Hepatocyte (in vitro differentiated cells): ENCODE data around the gene CDK18. TPM values are rescaled to one million over a fixed set of nuclear protein-coding genes. Genes with fewer than 3 reads are reported as not detected.

Experiments
- DNase-seq: peaks from one replicate; pipeline ENCODE4 v3.0.0-alpha.2; 2016; ENCODE audit warnings: low spot score
- H2AFZ ChIP-seq: fragments of 200-600 bp; sonication (generic); 2 replicates; pipeline ENCODE4 v1.6.0; 2016; ENCODE audit warnings: antibody characterized with exemption, mild to moderate bottlenecking
- H3K27ac ChIP-seq: fragments of 200-600 bp; sonication (generic); 2 replicates; pipeline ENCODE4 v1.5.1; 2016; ENCODE audit warnings: mild to moderate bottlenecking
- H3K27me3 ChIP-seq: fragments of 200-600 bp; sonication (generic); 2 replicates; pipeline ENCODE4 v1.6.1; 2016
- H3K36me3 ChIP-seq: fragments of 200-600 bp; sonication (generic); replicated peaks from 2 replicates; pipeline ENCODE4 v1.5.1; 2016; ENCODE audit warnings: low read depth; ENCODE audit not compliant: insufficient read depth
- H3K4me1 ChIP-seq: fragments of 200-600 bp; sonication (generic); 2 replicates; pipeline ENCODE4 v1.5.1; 2016; ENCODE audit warnings: mild to moderate bottlenecking, moderate library complexity; ENCODE audit not compliant: insufficient read depth
- H3K4me2 ChIP-seq: fragments of 200-600 bp; sonication (generic); 2 replicates; pipeline ENCODE4 v1.6.0; 2016
- H3K4me3 ChIP-seq: fragments of 200-600 bp; sonication (generic); 2 replicates; pipeline ENCODE4 v1.5.1; 2016; ENCODE audit warnings: mild to moderate bottlenecking
- H3K79me2 ChIP-seq: fragments of 200-600 bp; sonication (generic); 2 replicates; pipeline ENCODE4 v1.6.0; 2017; ENCODE audit warnings: mild to moderate bottlenecking
- H3K9me2 ChIP-seq: fragments of 200-600 bp; sonication (generic); replicated peaks from 2 replicates; pipeline ENCODE4 v1.6.0; 2017; ENCODE audit warnings: mild to moderate bottlenecking; ENCODE audit not compliant: insufficient read depth
- H3K9me3 ChIP-seq: fragments of 200-600 bp; sonication (generic); 2 replicates; pipeline ENCODE4 v1.5.1; 2016; ENCODE audit warnings: low read depth, mild to moderate bottlenecking
- H4K20me1 ChIP-seq: fragments of 200-600 bp; sonication (generic); 2 replicates; pipeline ENCODE4 v1.6.0; 2016; ENCODE audit warnings: mild to moderate bottlenecking; ENCODE audit not compliant: insufficient read depth, poor library complexity, severe bottlenecking
- EZH2 ChIP-seq: fragments of 200-600 bp; sonication (generic); IDR thresholded peaks from 2 replicates; pipeline ENCODE4 v1.6.1; 2016; ENCODE audit warnings: antibody characterized with exemption, mild to moderate bottlenecking, borderline replicate concordance
- EZH2phosphoT487 ChIP-seq: fragments of 200-600 bp; sonication (generic); IDR thresholded peaks from one replicate; pipeline ENCODE4 v1.6.1; 2018; ENCODE audit warnings: antibody characterized with exemption, mild to moderate bottlenecking, low read depth, moderate library complexity; ENCODE audit not compliant: unreplicated experiment, severe bottlenecking
- WGBS: methylation state at CpG from one replicate; pipeline ENCODE4 v1.1.6; 2016; ENCODE audit warnings: low lambda C conversion rate; ENCODE audit errors: missing lambda C conversion rate; 5-methylcytosine and 5-hydroxymethylcytosine counted together
- polyA plus RNA-seq: library from polyadenylated mRNA; unstranded; fragments of >200 nt; fragmentation: Nextera tagmentation; extraction: Ambion mirVana; gene quantifications from 2 replicates; pipeline ENCODE4 v1.2.1, GENCODE V29; 2016
- total RNA-seq: library from RNA; depleted of rRNA; stranded (reverse); fragments of >200 nt; gene quantifications from 2 replicates; pipeline ENCODE4 v1.2.3, GENCODE V29; 2014
- TF ChIP-seq, protein P1 (sequence below): fragments of 200-600 bp; sonication (generic); IDR thresholded peaks from 2 replicates; pipeline ENCODE4 v1.5.1; 2016; ENCODE audit warnings: antibody characterized with exemption, mild to moderate bottlenecking; ENCODE audit not compliant: poor library complexity

The CDK18 gene
- total and polyA plus RNA-seq, 2 experiments from 2014 or later = 8.0 to 16.7 TPM

DNA sequence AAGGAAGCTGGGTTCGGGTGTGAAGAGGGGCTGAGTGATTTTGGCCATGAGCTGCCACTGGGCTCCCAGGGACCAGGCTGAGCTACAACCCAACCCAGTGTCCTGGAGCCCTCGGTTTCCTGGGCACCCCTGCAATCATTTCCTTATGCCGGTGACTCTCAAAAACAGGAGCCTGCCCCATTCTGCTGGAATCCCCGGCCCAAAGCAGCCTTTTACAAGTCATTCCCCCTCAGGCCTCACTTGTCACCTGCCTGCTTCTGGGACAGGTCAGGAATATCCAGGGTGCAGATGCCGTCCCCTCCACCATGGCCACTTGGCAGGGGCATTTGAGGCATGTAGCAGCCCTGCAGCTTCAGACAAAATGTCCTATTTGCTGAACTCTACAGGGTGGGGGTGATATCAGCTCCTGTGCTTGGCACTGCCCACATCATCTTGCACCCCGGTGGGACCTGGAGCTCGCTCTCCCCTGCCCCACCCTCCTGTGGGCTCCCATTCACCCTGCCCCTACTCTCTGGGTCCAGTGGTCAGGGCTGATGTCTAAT, 30.0 kb downstream of the CDK18 start:
- Histone ChIP-seq H3K4me2 (no peak overlapping the region), H3K27me3 (no peaks in the 10 kb centered on the region), H3K9me2 (no peaks in the 10 kb centered on the region), H4K20me1 (no peaks in the 10 kb centered on the region), H2AFZ (no peak overlapping the region), H3K9me3 (no peaks in the 10 kb centered on the region), H3K27ac (no peak overlapping the region), H3K36me3 (no peaks in the 10 kb centered on the region), H3K4me3 (no peak overlapping the region), H3K79me2 (no peaks in the 10 kb centered on the region), H3K4me1 (no peaks in the 10 kb centered on the region)
- TF ChIP-seq EZH2phosphoT487 = no peak
- TF ChIP-seq EZH2 = no peak
- TF ChIP-seq, protein P1, sequence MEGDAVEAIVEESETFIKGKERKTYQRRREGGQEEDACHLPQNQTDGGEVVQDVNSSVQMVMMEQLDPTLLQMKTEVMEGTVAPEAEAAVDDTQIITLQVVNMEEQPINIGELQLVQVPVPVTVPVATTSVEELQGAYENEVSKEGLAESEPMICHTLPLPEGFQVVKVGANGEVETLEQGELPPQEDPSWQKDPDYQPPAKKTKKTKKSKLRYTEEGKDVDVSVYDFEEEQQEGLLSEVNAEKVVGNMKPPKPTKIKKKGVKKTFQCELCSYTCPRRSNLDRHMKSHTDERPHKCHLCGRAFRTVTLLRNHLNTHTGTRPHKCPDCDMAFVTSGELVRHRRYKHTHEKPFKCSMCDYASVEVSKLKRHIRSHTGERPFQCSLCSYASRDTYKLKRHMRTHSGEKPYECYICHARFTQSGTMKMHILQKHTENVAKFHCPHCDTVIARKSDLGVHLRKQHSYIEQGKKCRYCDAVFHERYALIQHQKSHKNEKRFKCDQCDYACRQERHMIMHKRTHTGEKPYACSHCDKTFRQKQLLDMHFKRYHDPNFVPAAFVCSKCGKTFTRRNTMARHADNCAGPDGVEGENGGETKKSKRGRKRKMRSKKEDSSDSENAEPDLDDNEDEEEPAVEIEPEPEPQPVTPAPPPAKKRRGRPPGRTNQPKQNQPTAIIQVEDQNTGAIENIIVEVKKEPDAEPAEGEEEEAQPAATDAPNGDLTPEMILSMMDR = no peak
- no peak for DNase-seq
- 91% methylated on average over 7 of the region's 7 CpGs for WGBS

DNA sequence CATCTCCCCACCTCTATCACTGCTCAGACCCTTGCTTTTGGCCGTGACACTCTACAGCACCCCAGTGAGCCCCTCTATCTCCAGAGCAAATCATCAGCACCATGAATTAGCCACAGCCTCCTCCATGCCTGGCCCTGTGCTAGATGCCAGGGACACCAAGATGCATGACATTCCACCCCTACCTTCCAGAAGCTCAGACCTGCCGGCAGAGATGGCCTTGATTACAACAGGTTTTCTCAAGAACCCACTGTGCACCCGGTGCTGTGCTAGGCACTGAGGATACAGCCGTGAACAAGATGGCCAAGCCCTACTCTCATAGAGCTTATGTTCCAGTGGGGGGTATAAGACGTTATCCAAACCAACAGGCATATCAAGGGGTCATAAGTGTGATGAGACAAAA, 30.6 kb downstream of the CDK18 start:
- H2AFZ ChIP-seq = no peak overlapping the region
- no peak overlapping the region for H3K4me2 ChIP-seq
- H4K20me1 ChIP-seq = no peaks in the 10 kb centered on the region
- no peak overlapping the region for H3K4me3 ChIP-seq
- H3K4me1 ChIP-seq = no peaks in the 10 kb centered on the region
- WGBS = 72% methylated on average over 5 of the region's 5 CpGs
- H3K9me2 ChIP-seq = no peaks in the 10 kb centered on the region
- no peak for DNase-seq
- no peaks in the 10 kb centered on the region for H3K9me3 ChIP-seq
- H3K36me3 ChIP-seq = no peaks in the 10 kb centered on the region
- no peak overlapping the region for H3K27ac ChIP-seq
- TF ChIP-seq, protein P1 = no peak
- no peak for TF ChIP-seq EZH2
- H3K79me2 ChIP-seq = no peaks in the 10 kb centered on the region
- no peaks in the 10 kb centered on the region for H3K27me3 ChIP-seq

- Histone ChIP-seq H2AFZ (no peak overlapping the region), H3K9me2 (no peaks in the 10 kb centered on the region), H3K36me3 (no peaks in the 10 kb centered on the region), H3K4me1 (no peaks in the 10 kb centered on the region), H3K4me2 (no peak overlapping the region), H3K4me3 (no peak overlapping the region), H3K27me3 (no peaks in the 10 kb centered on the region), H4K20me1 (no peaks in the 10 kb centered on the region), H3K79me2 (no peaks in the 10 kb centered on the region), H3K9me3 (no peaks in the 10 kb centered on the region), H3K27ac (no peak overlapping the region)
- TF ChIP-seq, protein P1 = no peak
- TF ChIP-seq EZH2phosphoT487 = no peak
- no peak for TF ChIP-seq EZH2
- WGBS = 85% methylated on average over 11 of the region's 11 CpGs
- no peak for DNase-seq
Observed at GRCh38 chr1:205535866-205536758, 31.6 kb downstream of the CDK18 start.
